T-helper 2 cell treated with Interferon-gamma antibody and Interleukin-4, amounts not matched to agents 100 ng/mL and 5 ng/mL, for 36 hours (primary cell): Measurements from ENCODE around the gene FOXB1. TPM values are rescaled to one million over a fixed set of nuclear protein-coding genes. Genes with fewer than 3 reads are reported as not detected.

Experiments
- intact Hi-C: fragments of 100-400 bp; cut with micrococcal nuclease; formaldehyde crosslinking; loops from one replicate; pipeline ENCODE4 v1.15.1; 2023
- total RNA-seq: library from RNA; stranded (reverse); gene quantifications from 2 replicates; pipeline ENCODE4 v1.2.3, GENCODE V29; 2022

FOXB1 gene
- total RNA-seq, 1 donor from 2014 or later, result 1.6 TPM

- intact Hi-C loops, result no loop called here
These were observed 5.7 kb upstream of the FOXB1 start for GRCh38 chr15:59998305-59998949.

- intact Hi-C loops, result no loop called here
These were observed 5.0 kb upstream of the FOXB1 start for GRCh38 chr15:59998950-59999611.

- intact Hi-C loops, result loop anchor here (10.0 kb wide), 1 partner anchor 395 kb away; the partner anchor contains the start of gene ANXA2
These were observed 4.4 kb upstream of the FOXB1 start for GRCh38 chr15:59999612-60000112.

GRCh38 chr15:60000113-60000823 lies 3.8 kb upstream of the FOXB1 start:
- intact Hi-C loops, result loop anchor here (10.0 kb wide), 1 partner anchor 395 kb away; the partner anchor contains the start of gene ANXA2

- intact Hi-C loops, result loop anchor here (10.0 kb wide), 1 partner anchor 394 kb away; the partner anchor contains the start of gene ANXA2
These were observed 3.1 kb upstream of the FOXB1 start for GRCh38 chr15:60000824-60001609.

GRCh38 chr15:60001610-60002527 lies 2.2 kb upstream of the FOXB1 start:
- intact Hi-C loops, result loop anchor here (10.0 kb wide), 1 partner anchor 393 kb away; the partner anchor contains the start of gene ANXA2

GRCh38 chr15:60002528-60003218 lies 1.4 kb upstream of the FOXB1 start:
- intact Hi-C loops, result loop anchor here (1.0 to 10.0 kb wide), 2 partner anchors 7 to 392 kb away; partner anchors contain the start of gene ANXA2

GRCh38 chr15:60003243-60004008 lies 685 bp upstream of the FOXB1 start:
- intact Hi-C loops, result loop anchor here (1.0 to 10.0 kb wide), 2 partner anchors 8 to 391 kb away; partner anchors contain the start of gene ANXA2

- intact Hi-C loops, result loop anchor here (5.0 to 10.0 kb wide), 2 partner anchors 322 to 390 kb away; partner anchors contain the start of gene ANXA2
These were observed 788 bp downstream of the FOXB1 start for GRCh38 chr15:60004846-60005351.

- intact Hi-C loops, result loop anchor here (1.0 to 10.0 kb wide), 7 partner anchors 29 to 389 kb away; partner anchors contain the start of genes ANXA2 and BNIP2
These were observed 1.5 kb downstream of the FOXB1 start for GRCh38 chr15:60005352-60006202.

- intact Hi-C loops, result loop anchor here (1.0 to 10.0 kb wide), 7 partner anchors 30 to 388 kb away; partner anchors contain the start of genes ANXA2 and BNIP2
These were observed 2.2 kb downstream of the FOXB1 start for GRCh38 chr15:60006203-60006862.

GRCh38 chr15:60006873-60007272 lies 2.8 kb downstream of the FOXB1 start:
- intact Hi-C loops, result loop anchor here (1.0 to 10.0 kb wide), 7 partner anchors 31 to 388 kb away; partner anchors contain the start of genes ANXA2 and BNIP2

- intact Hi-C loops, result loop anchor here (5.0 to 10.0 kb wide), 2 partner anchors 318 to 385 kb away; partner anchors contain the start of gene ANXA2
These were observed 5.2 kb downstream of the FOXB1 start for GRCh38 chr15:60009124-60009960.

- intact Hi-C loops, result loop anchor here (5.0 to 10.0 kb wide), 3 partner anchors 65 to 385 kb away; partner anchors contain the start of gene ANXA2
These were observed 6.0 kb downstream of the FOXB1 start for GRCh38 chr15:60009980-60010732.
